Retinal pigment epithelial cell (primary cell): Measurements from ENCODE around the gene GXYLT2.
A peak's percentile ranks its signal among the peaks of the same experiment; 100 is the strongest.
"Not testable (repeated sequence)": the region's sequence is repeated elsewhere in the genome, so short reads cannot be mapped to it uniquely, and the experiment has no call there.

ENCODE experiments used
- DNase-seq: peaks from one replicate; pipeline ENCODE4 v3.0.0-alpha.2; 2010; ENCODE audit warnings: low read depth
- H3K4me3 ChIP-seq: 2 replicates; pipeline ENCODE4 v1.5.1; 2011; ENCODE audit warnings: mild to moderate bottlenecking, low read length, control low read depth, moderate library complexity
- CTCF ChIP-seq: conservative IDR thresholded peaks from 2 replicates; pipeline ENCODE4 v1.5.1; 2011; ENCODE audit warnings: low read depth, low read length, control low read depth, inconsistent platforms

The GXYLT2 gene

GRCh38 chr3:72916250-72916649, 28.4 kb downstream of the GXYLT2 start:
- H3K4me3 ChIP-seq = no peak overlapping the region
- TF ChIP-seq CTCF = no peak
- DNase-seq = no peak

GRCh38 chr3:72919520-72919919, 31.7 kb downstream of the GXYLT2 start:
- TF ChIP-seq CTCF = no peak
- no peak for DNase-seq
- no peak overlapping the region for H3K4me3 ChIP-seq

- no peak for DNase-seq
- no peak for TF ChIP-seq CTCF
- no peak overlapping the region for H3K4me3 ChIP-seq
These were observed 36.2 kb downstream of the GXYLT2 start for GRCh38 chr3:72924055-72924454.

GRCh38 chr3:72928781-72929735, 41.2 kb downstream of the GXYLT2 start:
- DNase-seq, H3K4me3 ChIP-seq: not testable (repeated sequence)

GRCh38 chr3:72930754-72931153, 42.9 kb downstream of the GXYLT2 start:
- no peak for TF ChIP-seq CTCF
- DNase-seq = no peak
- no peak overlapping the region for H3K4me3 ChIP-seq

GRCh38 chr3:72932416-72932815, 44.6 kb downstream of the GXYLT2 start:
- no peak for DNase-seq
- no peak overlapping the region for H3K4me3 ChIP-seq
- no peak for TF ChIP-seq CTCF

GRCh38 chr3:72938471-72939265, 50.8 kb downstream of the GXYLT2 start:
- H3K4me3 ChIP-seq = no peak overlapping the region
- peak; percentile 39 for TF ChIP-seq CTCF
- DNase-seq = peak; percentile 19
